Calu3 (cell line): ENCODE data around the gene CNPY3. TPM values are rescaled to one million over a fixed set of nuclear protein-coding genes. Genes with fewer than 3 reads are reported as not detected.

Experiments
- BruUV-seq: library from RNA; stranded (reverse); fragments of 400-500 nt; replicated peaks from 2 replicates; lab custom pipeline; 2021; lab: Mats Ljungman, UMichigan
- CTCF ChIA-PET: fragments of 300-600 bp; sonication (Branson Sonifier 250); formaldehyde crosslinking; loops from one replicate; lab custom pipeline; 2022; ENCODE audit warnings: antibody characterized with exemption; lab: Charles Lee
- DNase-seq: peaks from one replicate; pipeline ENCODE4 v3.0.0; 2022
- H3K27ac Mint-ChIP-seq: one replicate; pipeline ENCODE4 v1.8.0; 2022; ENCODE audit warnings: mixed read lengths; ENCODE audit not compliant: unreplicated experiment
- H3K27me3 Mint-ChIP-seq: one replicate; pipeline ENCODE4 v1.8.0; 2022; ENCODE audit warnings: mixed read lengths; ENCODE audit not compliant: unreplicated experiment
- H3K36me3 Mint-ChIP-seq: one replicate; pipeline ENCODE4 v1.8.0; 2022; ENCODE audit warnings: mild to moderate bottlenecking, moderate library complexity, mixed read lengths; ENCODE audit not compliant: insufficient read depth, unreplicated experiment
- H3K4me1 Mint-ChIP-seq: one replicate; pipeline ENCODE4 v1.8.0; 2022; ENCODE audit warnings: mild to moderate bottlenecking, low read depth, mixed read lengths; ENCODE audit not compliant: unreplicated experiment
- H3K4me3 Mint-ChIP-seq: one replicate; pipeline ENCODE4 v1.8.0; 2022; ENCODE audit warnings: mild to moderate bottlenecking, low read depth, moderate library complexity, mixed read lengths; ENCODE audit not compliant: unreplicated experiment
- H3K9me3 Mint-ChIP-seq: one replicate; pipeline ENCODE4 v1.8.0; 2022; ENCODE audit warnings: low read depth, mixed read lengths; ENCODE audit not compliant: unreplicated experiment
- intact Hi-C: fragments of 100-400 bp; cut with micrococcal nuclease; formaldehyde crosslinking; loops from one replicate; pipeline ENCODE4 v1.10.0; 2022; ENCODE audit not compliant: unreplicated experiment
- total RNA-seq: library from RNA; stranded (reverse); gene quantifications from 2 replicates; pipeline ENCODE4 v1.2.3, GENCODE V29; 2022
- TF ChIP-seq, protein P1 (sequence below): fragments of 200-600 bp; IDR thresholded peaks from one replicate; pipeline ENCODE4 v1.8.0; 2022; ENCODE audit warnings: antibody characterized with exemption; ENCODE audit not compliant: unreplicated experiment

CNPY3 gene
- total RNA-seq, 1 experiment from 2014 or later, result 60.7 TPM

DNA sequence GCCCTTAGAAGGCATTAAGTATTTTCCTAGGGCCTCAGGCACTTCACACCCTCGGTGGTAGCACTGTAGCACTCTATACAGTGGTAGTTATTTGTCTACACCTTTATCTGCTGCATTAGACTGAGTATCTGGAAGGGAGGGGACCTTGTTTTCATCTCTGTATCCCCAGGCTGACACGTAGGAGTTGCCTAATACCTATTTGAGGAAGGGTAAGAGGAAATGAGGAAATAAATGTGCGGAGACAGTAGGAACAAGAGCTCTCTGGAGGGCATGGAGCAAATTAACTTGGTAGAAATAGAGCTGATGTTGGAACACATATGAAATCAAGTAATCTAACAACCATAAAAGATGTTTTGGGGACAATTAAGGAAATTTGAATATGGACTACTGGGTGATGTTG is 3.9 kb downstream of the CNPY3 start:
- H3K9me3 Mint-ChIP-seq, result no peaks in the 10 kb centered on the region
- H3K27me3 Mint-ChIP-seq, result no peaks in the 10 kb centered on the region
- H3K4me1 Mint-ChIP-seq, result peaks cover 41% of the 10 kb centered on the region
- no peak for DNase-seq
- no TSS peak for BruUV-seq
- H3K36me3 Mint-ChIP-seq, result peaks cover 60% of the 10 kb centered on the region
- no peak overlapping the region for H3K4me3 Mint-ChIP-seq
- TF ChIP-seq, protein P1, sequence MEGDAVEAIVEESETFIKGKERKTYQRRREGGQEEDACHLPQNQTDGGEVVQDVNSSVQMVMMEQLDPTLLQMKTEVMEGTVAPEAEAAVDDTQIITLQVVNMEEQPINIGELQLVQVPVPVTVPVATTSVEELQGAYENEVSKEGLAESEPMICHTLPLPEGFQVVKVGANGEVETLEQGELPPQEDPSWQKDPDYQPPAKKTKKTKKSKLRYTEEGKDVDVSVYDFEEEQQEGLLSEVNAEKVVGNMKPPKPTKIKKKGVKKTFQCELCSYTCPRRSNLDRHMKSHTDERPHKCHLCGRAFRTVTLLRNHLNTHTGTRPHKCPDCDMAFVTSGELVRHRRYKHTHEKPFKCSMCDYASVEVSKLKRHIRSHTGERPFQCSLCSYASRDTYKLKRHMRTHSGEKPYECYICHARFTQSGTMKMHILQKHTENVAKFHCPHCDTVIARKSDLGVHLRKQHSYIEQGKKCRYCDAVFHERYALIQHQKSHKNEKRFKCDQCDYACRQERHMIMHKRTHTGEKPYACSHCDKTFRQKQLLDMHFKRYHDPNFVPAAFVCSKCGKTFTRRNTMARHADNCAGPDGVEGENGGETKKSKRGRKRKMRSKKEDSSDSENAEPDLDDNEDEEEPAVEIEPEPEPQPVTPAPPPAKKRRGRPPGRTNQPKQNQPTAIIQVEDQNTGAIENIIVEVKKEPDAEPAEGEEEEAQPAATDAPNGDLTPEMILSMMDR, result no peak
- intact Hi-C loops, result no loop called here
- CTCF ChIA-PET, result no interaction called here
- H3K27ac Mint-ChIP-seq, result no peak overlapping the region

DNA sequence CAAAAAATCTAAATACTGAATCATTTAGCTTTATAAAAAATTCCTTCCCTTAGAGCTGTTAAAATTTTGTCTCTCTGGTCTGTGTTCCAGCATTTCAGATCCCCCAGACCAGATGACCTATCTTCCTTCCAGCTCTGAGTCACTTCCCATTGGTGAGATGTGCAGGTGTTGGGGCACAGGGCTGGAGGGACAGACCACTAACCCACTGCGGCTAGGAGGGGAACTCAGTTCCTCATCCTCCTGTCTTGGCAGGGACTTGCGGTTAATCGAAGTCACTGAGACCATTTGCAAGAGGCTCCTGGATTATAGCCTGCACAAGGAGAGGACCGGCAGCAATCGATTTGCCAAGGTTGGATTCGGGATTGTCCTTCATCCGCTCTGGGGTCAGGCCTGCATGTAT is 6.0 kb downstream of the CNPY3 start:
- Mint-ChIP-seq H3K27ac (no peak overlapping the region), H3K36me3 (peaks cover 45% of the 10 kb centered on the region), H3K27me3 (no peaks in the 10 kb centered on the region), H3K4me3 (no peak overlapping the region), H3K9me3 (no peaks in the 10 kb centered on the region), H3K4me1 (peaks cover 30% of the 10 kb centered on the region)
- intact Hi-C loops, result no loop called here
- CTCF ChIA-PET, result interaction anchor here (0.5 to 0.9 kb wide), 3 partner anchors 37 to 289 kb away, joined by 3 to 7 read pairs (median 4); no protein-coding TSS in a partner anchor
- DNase-seq, result no peak
- no TSS peak for BruUV-seq
- TF ChIP-seq, protein P1, result no peak

DNA sequence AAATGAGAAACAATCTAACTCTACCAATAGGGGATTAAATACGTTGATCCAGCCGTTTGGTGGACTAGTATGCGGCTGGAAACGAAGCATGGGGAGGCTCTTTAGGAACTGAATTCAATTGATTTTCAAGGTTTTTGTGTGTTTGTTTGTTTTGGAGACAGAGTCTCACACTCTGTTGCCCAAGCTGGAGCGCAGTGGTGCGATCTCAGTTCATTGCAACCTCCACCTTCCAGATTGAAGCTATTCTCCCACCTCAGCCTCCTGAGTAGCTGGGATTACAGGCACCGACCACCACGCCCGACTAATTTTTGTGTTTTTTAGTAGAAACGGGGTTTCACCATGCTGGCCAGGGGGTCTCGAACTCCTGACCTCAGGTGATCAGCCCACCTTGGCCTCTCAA is 7.1 kb downstream of the CNPY3 start:
- CTCF ChIA-PET, result no interaction called here
- H3K27ac Mint-ChIP-seq, result no peak overlapping the region
- H3K9me3 Mint-ChIP-seq, result no peaks in the 10 kb centered on the region
- TF ChIP-seq, protein P1, result no peak
- DNase-seq, result no peak
- H3K4me3 Mint-ChIP-seq, result no peak overlapping the region
- H3K4me1 Mint-ChIP-seq, result peaks cover 19% of the 10 kb centered on the region
- H3K36me3 Mint-ChIP-seq, result peaks cover 38% of the 10 kb centered on the region
- H3K27me3 Mint-ChIP-seq, result no peaks in the 10 kb centered on the region
- BruUV-seq, result no TSS peak
- intact Hi-C loops, result no loop called here

DNA sequence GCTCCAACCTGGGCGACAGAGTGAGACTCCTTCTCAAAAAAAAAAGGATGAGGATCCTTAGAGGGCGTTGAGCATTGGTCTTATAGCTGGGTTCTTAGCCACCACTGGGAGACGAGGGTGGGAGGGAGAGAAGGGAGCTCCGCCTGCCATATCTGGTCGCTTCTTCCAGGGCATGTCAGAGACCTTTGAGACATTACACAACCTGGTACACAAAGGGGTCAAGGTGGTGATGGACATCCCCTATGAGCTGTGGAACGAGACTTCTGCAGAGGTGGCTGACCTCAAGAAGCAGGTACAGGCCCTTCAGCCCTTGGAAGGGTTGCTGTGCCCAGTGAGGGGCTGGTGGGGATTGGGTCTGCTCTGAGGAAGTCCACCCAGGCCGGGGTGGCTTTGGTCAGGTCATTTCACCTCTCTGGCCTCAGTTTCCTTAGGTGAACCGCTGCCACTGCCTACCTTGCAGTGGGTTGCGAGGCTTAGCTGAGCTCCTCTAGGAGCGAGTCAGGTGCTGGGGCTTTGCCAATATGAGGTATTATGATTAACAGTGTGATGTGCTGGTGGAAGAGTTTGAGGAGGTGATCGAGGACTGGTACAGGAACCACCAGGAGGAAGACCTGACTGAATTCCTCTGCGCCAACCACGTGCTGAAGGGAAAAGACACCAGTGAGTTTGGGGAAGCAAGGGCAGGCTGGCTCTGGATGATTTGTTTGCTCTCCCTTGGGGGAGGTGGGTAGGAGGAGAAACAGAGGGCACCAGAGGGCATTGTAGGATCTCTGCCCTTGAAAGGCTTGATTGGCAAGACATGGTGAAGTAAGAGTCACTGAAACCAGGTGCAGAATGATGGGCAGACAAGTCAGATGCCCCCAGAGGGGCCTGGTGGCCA is 8.5 kb downstream of the CNPY3 start:
- no peaks in the 10 kb centered on the region for H3K9me3 Mint-ChIP-seq
- H3K4me3 Mint-ChIP-seq, result no peak overlapping the region
- BruUV-seq, result no TSS peak
- no peak overlapping the region for H3K27ac Mint-ChIP-seq
- intact Hi-C loops, result no loop called here
- TF ChIP-seq, protein P1, result no peak
- H3K36me3 Mint-ChIP-seq, result peaks cover 32% of the 10 kb centered on the region
- DNase-seq, result no peak
- H3K4me1 Mint-ChIP-seq, result peaks cover 8% of the 10 kb centered on the region
- H3K27me3 Mint-ChIP-seq, result no peaks in the 10 kb centered on the region
- CTCF ChIA-PET, result interaction anchor here (0.6 kb wide), 1 partner anchor 13 kb away, joined by 3 read pairs; no protein-coding TSS in a partner anchor
